Activated T-cell treated with anti-CD3 and anti-CD28 coated beads, Interleukin-2, amount 50 U/mL, for 48 hours (primary cell): ENCODE measurements around the gene RNF135.
"Not testable (repeated sequence)": the region's sequence is repeated elsewhere in the genome, so short reads cannot be mapped to it uniquely, and the experiment has no call there.

ENCODE experiments used
- DNase-seq, 2 experiments: peaks; one replicate each; pipeline ENCODE4 v3.0.0-alpha.2; 2020

Gene RNF135

DNA sequence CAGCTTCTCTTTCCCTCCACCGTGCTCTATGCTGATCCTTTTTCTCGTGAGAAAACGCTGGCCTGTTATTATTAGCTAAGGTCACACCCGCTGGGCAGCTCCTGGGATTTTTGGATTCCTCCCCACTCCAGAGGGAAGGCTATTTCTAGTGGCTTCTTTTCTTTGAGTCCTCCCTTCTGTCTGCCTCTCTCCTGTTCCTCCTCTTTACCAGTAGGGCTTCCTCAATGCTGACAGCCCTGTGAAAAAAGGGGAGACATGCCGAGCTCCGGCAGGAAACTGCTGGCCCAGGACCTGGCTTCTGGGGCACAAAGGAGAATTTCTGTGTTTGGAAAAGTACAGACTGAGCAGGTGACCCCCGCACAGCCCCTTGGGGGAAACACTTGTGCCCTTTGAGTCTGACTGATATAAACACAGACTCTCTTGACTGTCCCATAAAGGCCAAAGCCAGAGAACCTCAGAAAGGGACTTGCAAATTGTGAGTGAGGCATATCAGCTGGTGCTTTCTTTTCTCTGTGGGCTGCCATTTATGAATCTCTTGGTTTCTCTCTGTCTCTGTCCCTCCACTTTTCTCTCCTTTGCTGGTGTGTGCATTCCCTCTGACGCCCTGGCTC, 14.0 kb upstream of the RNF135 start:
- DNase-seq: no peak

DNA sequence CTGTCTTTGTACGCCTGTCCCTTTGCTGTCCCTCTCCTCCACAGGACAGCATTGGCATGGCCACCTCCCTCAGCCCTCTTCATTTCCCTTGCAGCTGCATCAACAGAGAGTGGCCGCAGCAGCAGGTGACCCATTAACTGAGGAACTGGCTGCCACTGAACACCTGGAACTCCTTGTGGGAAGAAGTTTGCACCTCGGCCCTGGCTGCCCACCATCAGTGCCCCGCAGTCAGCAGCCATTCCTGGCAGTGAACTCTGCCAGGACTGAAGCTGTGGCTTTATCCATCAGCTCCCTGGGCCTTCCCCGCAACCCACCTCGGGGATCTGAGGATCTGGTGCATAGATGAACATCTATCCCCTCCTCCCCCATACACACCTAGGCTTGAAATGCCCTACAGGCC, 13.1 kb upstream of the RNF135 start:
- DNase-seq: no peak

- no peak for DNase-seq
Measured at GRCh38 chr17:30958187-30958586, 12.7 kb upstream of the RNF135 start.

GRCh38 chr17:30961209-30962188, 9.3 kb upstream of the RNF135 start:
- no peak for DNase-seq

DNA sequence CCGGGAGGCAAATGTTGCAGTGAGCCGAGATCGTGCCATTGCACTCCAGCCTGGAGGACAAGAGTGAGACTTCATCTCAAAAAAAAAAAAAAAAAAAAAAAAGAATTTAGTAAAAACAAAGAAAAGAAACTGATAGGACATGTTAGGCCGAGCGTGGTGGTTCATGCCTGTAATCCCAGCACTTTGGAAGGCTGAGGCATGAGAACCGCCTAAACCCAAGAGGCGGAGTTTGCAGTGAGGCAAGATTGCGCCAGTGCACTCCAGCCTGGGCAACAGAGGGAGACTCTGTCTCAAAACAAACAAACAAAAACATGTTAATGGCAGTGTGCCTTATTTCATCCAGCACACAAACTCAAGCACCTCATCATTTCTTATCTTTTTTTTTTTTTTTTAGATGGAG, 6.5 kb upstream of the RNF135 start:
- not testable (repeated sequence) for DNase-seq

- DNase-seq: no peak
Measured at GRCh38 chr17:30964876-30965275, 6.0 kb upstream of the RNF135 start.

- no peak for DNase-seq
Measured at GRCh38 chr17:30965686-30966085, 5.2 kb upstream of the RNF135 start.

GRCh38 chr17:30967911-30968310, 2.9 kb upstream of the RNF135 start:
- DNase-seq: not testable (repeated sequence)

GRCh38 chr17:30969989-30970830, 629 bp upstream of the RNF135 start:
- DNase-seq: peak; percentile 52 to 53

- DNase-seq: no peak
Measured at GRCh38 chr17:30975042-30975820, 4.4 kb downstream of the RNF135 start.

GRCh38 chr17:30979919-30980318, 9.1 kb downstream of the RNF135 start:
- not testable (repeated sequence) for DNase-seq

DNA sequence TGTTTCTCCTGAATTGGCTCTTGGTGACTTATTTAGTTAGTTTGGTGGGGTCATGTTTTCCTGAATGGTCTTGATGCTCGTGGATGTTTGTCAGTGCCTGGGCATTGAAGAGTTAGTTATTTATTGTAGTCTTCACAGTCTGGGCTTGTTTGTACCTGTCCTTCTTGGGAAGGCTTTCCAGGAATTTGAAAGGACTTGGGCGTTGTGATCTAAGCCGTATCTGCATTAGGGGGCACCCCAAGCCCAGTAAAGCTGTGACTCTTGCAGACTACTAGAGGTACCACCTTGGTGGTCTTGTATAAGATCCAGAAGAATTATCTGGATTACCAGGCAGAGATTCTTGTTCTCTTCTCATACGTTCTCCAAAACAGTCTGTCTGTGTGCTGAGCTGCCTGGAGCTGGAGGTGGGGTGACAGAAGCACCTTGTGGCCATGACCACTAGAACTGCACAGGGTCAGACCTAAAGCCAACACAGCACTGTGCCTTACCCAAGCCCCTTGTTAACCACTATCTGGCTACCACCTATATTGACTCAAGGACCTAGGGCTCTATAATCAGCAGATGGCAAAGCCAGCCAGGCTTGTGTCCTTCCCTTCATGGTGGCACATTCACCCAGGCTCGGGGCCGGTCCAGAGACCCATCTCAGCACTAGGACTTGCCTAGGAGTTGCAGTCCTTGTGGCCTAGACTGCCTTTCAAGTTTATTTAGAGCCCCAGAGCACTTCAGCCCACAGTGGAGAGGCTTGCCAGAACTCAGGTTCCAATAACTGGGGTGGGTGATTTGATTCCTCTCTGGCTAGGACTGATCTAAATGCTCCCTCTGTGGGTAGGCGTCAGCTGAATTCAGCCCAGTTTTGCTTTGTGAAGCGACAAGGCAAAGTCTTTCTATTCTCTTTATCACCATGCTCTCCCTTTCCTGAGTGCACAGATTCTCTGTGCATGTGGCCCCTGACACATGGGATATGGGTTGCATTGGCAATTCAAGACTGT, 11.0 kb downstream of the RNF135 start:
- DNase-seq: no peak

DNA sequence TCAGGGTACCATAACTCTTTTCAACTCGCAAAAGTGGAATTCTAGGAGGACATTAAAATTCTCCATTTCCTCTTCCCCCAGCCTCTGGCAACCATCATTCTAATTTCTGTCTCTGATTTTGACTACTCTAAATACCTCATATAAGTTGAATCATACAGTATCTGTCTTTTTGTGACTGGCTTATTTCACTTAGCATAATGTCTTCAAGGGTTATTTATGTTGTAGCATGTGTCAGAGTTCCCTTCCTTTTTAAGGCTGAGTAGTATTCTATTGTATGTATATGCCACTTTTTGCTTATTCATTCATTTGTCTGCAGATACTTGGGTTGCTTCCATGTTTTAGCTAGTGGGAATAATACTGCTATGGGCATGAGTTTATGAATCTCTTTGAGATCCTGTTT, 12.0 kb downstream of the RNF135 start:
- no peak for DNase-seq

DNA sequence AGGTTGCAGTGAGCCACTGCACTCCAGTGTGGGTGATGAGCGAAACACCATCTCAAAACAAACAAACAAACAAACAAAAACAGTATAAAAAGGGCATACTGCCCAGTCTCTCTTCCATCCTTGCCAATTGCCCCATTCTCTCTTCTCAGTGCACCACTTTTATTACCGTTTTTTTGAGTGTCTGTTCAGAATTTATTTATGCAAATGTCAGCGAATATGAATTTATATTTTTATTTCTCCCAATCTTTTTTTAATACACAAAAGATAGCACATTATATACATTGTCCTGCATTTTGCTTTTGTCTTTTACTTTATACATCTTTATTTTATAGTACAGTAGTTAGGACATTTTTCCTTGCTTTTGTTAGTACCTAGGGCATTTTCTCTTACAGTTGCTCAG, 19.6 kb downstream of the RNF135 start:
- DNase-seq: no peak

DNA sequence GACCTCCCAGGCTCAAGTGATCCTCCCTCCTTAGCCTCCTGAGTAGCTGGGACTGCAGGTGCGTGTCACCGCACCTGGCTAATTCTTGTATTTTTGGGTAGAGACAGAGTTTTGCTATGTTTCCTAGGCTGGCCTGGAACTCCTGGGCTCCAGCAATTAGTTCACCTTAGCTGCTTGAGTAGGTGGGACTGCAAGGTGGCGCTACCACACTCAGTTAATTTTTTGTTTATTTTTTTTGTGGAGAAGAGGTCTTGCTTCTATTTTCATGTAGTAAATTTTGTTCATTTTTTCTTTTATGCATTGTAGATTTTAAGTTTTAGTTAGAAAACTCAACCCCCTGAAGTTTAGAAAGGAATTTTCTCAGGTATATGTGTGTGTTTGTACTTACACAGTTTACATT, 21.7 kb downstream of the RNF135 start:
- DNase-seq: no peak

GRCh38 chr17:30995347-30995746, 24.5 kb downstream of the RNF135 start:
- DNase-seq: no peak

GRCh38 chr17:30996486-30996885, 25.6 kb downstream of the RNF135 start:
- DNase-seq: no peak

DNA sequence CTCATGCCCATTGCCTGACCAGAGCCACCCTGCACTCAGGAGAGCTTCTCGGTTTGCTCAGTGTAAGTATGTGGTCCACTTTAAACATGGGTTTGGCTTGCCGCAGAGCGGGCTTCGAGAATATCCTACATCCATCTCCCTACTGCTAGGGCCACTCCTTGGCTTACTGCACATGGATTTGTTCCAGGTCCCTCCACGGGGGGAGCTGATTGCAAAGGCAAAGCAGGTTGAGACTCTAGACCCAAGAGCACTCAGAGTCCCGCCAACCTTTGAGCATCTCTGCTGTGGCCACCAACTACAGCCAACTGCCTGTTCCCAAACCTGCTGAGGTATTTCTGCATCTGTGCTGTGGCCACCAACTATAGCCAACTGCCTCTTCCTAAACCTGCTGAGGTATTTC, 26.4 kb downstream of the RNF135 start:
- DNase-seq: no peak

GRCh38 chr17:30997842-30998241, 27.0 kb downstream of the RNF135 start:
- DNase-seq: no peak

- no peak for DNase-seq
Measured at GRCh38 chr17:31002047-31002446, 31.2 kb downstream of the RNF135 start.

DNA sequence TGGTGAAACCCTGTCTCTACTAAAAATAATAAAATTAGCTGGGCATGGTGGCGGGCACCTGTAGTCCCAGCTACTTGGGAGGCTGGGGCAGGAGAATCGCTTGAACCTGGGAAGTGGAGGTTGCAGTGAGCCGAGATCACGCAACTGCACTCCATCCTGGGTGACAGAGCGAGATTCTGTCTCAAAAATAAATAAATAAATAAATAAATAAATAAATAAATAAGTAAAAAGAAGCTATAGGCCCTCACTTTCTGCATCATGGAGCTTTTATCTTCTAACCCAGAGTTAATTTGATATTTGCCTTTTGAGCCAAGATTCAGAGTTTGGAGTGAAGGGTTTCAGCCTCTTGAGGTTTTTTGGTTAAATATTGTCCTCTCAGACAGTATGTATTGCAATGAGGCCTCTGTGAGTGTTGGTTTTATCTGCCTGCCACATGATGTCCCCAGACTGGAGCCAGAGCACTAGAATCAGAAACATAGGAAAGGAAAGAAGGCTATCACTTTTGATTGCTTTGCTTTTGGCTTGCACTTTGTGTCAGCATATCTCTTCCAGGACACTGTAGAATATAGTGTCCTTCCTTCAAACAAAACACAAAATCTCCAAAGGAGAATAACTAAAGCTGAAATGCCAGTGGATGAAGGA, 32.5 kb downstream of the RNF135 start:
- no peak for DNase-seq
